ENCODE results near the gene SYTL3.

SYTL3 gene

DNA sequence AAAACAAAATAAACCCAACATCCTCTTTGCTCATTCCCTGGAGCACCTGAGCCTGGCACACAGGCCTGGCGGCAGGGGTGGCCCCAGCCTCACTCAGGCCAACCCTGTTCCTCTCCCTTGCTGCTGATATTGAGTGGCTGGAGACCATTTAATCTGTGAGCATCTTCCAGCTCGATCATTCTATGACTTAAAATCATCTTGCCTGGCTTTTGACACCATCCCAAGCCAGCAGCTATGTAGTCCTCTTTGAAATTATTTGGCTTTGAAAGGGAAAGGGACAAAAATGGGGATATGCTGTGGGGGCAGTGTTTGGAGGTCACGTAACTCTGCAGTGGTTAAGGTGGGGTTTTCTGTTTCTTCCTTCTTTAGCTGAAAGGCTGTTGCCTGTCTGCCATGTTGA, 146.5 kb downstream of the SYTL3 start:
- Histone ChIP-seq H3K4me2 (ENCODE audit: low read length) (no peak overlapping the region), H3K9ac (no peak overlapping the region), H2AFZ (no peak overlapping the region), H3K9me3 (ENCODE audit: control insufficient read depth, low read length) (no peaks in the 10 kb centered on the region), H3K27ac (peak overlapping the region; percentile 84), H3K4me3 (ENCODE audit: low read depth, low read length) (no peak overlapping the region), H3K4me1 (peaks cover 78% of the 10 kb centered on the region), H3K36me3 (ENCODE audit: control insufficient read depth, insufficient read depth, low read length) (no peaks in the 10 kb centered on the region), H3K79me2 (peaks cover 77% of the 10 kb centered on the region), H3K27me3 (ENCODE audit: control insufficient read depth, insufficient read depth, low read length) (no peaks in the 10 kb centered on the region)
- TF ChIP-seq, protein P1, sequence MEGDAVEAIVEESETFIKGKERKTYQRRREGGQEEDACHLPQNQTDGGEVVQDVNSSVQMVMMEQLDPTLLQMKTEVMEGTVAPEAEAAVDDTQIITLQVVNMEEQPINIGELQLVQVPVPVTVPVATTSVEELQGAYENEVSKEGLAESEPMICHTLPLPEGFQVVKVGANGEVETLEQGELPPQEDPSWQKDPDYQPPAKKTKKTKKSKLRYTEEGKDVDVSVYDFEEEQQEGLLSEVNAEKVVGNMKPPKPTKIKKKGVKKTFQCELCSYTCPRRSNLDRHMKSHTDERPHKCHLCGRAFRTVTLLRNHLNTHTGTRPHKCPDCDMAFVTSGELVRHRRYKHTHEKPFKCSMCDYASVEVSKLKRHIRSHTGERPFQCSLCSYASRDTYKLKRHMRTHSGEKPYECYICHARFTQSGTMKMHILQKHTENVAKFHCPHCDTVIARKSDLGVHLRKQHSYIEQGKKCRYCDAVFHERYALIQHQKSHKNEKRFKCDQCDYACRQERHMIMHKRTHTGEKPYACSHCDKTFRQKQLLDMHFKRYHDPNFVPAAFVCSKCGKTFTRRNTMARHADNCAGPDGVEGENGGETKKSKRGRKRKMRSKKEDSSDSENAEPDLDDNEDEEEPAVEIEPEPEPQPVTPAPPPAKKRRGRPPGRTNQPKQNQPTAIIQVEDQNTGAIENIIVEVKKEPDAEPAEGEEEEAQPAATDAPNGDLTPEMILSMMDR (IDR thresholded peaks at IDR 0.05) = no peak

DNA sequence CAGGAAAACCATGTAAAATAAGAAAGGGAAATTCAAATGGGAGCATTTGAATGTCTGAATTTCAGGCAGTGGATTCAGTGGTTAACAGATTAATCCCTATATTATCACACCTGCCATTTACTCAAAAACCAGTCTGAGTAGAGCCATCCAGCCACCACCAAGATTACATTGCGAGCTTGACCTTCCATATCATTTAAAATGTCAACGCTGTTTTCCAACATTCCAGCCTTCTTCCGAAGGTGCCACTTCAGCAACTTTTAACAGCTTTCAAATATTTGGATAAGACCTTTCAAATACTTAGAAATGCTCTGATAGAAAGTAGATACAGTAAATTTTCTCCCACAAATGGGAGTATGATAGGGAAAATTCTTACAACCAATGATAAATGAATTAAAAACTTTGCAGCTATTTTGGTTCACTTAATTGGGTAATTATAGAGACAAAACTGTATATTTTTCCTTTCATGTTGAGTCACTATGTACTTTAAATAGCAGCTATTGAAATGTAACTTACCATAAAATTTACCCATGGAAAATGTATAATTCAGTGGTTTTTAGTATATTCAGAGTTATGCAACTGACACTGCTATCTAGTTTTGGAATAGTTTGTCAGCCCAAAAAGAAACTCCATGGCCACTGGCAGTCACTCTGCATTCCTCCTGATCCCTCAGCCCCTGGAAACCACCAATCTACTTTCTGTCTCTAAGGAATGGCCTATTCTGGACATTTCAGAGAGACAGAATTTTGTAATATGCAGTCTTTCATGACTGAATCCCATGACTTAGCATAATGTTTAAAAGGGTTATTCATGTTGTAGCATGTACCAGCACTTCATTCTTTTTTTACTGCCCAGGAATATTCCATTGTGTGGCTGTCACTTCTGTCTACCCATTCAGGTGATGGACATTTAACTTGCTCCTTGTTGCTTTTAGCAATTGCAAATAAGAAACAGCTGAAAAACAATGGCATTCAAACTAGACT, 147.8 kb downstream of the SYTL3 start:
- H3K4me1 ChIP-seq = peaks cover 80% of the 10 kb centered on the region

DNA sequence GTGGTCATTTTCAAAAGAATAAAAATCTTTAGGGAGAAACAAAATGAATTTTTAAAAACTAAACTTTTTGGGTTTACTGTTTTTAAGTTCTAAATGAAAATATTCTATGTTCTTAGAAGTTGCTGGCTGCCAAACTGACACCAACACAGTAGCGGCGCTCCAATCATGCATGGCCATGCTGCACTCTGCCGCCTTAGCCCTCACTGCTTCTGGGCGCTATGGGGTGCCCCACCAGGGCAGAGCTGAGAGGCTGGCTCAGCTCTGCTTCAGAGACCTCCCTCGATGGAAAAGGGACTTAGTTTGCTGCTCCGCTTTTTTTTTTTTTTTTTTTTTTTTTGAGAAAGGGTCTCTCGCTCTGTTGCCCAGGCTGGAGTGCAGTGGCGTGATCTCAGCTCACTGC, 148.5 kb downstream of the SYTL3 start:
- Histone ChIP-seq H3K9ac (no peak overlapping the region), H2AFZ (no peak overlapping the region), H3K27ac (peak overlapping the region; percentile 84), H3K36me3 (ENCODE audit: control insufficient read depth, insufficient read depth, low read length) (no peaks in the 10 kb centered on the region), H3K9me3 (ENCODE audit: control insufficient read depth, low read length) (no peaks in the 10 kb centered on the region), H3K27me3 (ENCODE audit: control insufficient read depth, insufficient read depth, low read length) (no peaks in the 10 kb centered on the region), H3K4me2 (ENCODE audit: low read length) (peak overlapping the region; percentile 14), H3K4me1 (peaks cover 83% of the 10 kb centered on the region), H3K79me2 (peaks cover 83% of the 10 kb centered on the region), H3K4me3 (ENCODE audit: low read depth, low read length) (peak overlapping the region; percentile 8)
- TF ChIP-seq, protein P1 (IDR thresholded peaks at IDR 0.05) = no peak

More for the DNA sequence above, 147.8 kb downstream of the SYTL3 start:
- Histone ChIP-seq H3K36me3 (ENCODE audit: control insufficient read depth, insufficient read depth, low read length) (no peaks in the 10 kb centered on the region), H3K27me3 (ENCODE audit: control insufficient read depth, insufficient read depth, low read length) (no peaks in the 10 kb centered on the region), H3K27ac (peak overlapping the region; percentile 84), H2AFZ (no peak overlapping the region), H3K4me3 (ENCODE audit: low read depth, low read length) (peak overlapping the region; percentile 20), H3K4me2 (ENCODE audit: low read length) (peak overlapping the region; percentile 14), H3K79me2 (peaks cover 81% of the 10 kb centered on the region), H3K9ac (no peak overlapping the region), H3K9me3 (ENCODE audit: control insufficient read depth, low read length) (no peaks in the 10 kb centered on the region)
- TF ChIP-seq, protein P1 (IDR thresholded peaks at IDR 0.05) = no peak

DNA sequence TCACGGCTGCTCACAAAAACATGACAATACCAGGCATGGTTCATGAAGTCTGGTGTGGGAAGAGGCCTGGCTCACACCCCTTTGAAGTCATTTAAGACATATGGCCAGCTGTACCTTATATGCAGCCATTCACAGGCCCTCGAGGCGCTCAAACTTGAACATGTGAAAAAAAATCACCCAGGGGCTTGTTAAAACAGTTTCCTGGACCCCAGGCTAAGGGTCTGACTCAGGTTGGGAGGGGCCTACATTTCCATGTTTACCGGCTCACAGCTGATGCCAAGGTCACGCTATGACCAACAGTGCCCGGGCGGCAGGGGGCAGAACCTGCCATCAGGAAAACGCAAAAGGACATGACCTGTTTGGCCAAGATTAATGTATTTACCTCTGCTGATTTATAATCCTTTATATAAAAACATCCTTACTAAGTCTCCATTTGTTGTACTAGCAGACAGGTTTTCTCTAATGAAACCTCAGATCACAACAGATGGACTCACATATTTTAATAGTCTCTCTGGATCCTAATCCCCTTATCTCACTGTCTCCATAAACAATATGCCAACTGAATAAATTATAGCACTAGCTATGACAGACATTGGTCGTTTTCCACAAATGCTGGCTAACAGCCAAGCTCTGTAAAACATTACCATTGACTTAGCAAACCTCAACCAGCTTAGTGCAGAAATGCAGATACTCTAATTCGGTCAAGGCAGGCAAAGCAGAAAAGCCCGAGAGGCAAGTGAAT, 149.4 kb downstream of the SYTL3 start:
- peaks cover 78% of the 10 kb centered on the region for H3K79me2 ChIP-seq
- no peaks in the 10 kb centered on the region for H3K27me3 ChIP-seq (ENCODE audit: control insufficient read depth, insufficient read depth, low read length)
- H3K4me2 ChIP-seq (ENCODE audit: low read length) = peak overlapping the region; percentile 63
- H3K27ac ChIP-seq = peak overlapping the region; percentile 84
- peak overlapping the region; percentile 2 for H3K4me3 ChIP-seq (ENCODE audit: low read depth, low read length)
- H3K9ac ChIP-seq = no peak overlapping the region
- no peaks in the 10 kb centered on the region for H3K9me3 ChIP-seq (ENCODE audit: control insufficient read depth, low read length)
- no peaks in the 10 kb centered on the region for H3K36me3 ChIP-seq (ENCODE audit: control insufficient read depth, insufficient read depth, low read length)
- TF ChIP-seq, protein P1 (IDR thresholded peaks at IDR 0.05) = peak; percentile 25
- peaks cover 79% of the 10 kb centered on the region for H3K4me1 ChIP-seq
- no peak overlapping the region for H2AFZ ChIP-seq
